Neural cell (in vitro differentiated cells): ENCODE measurements around the gene ABHD14A. TPM values are rescaled to one million over a fixed set of nuclear protein-coding genes. Genes with fewer than 3 reads are reported as not detected.

ENCODE experiments used
- H2AFZ ChIP-seq: fragments of 200-600, 300-800 bp; sonication (generic), shearing (Covaris generic); 2 replicates; pipeline ENCODE4 v1.6.0; 2014; ENCODE audit warnings: low read depth, mild to moderate bottlenecking, antibody characterized with exemption, low read length, moderate library complexity
- H3F3A ChIP-seq: fragments of 200-600 bp; shearing (Covaris generic); 2 replicates; pipeline ENCODE4 v1.6.1; 2016; ENCODE audit warnings: mild to moderate bottlenecking, moderate library complexity, mixed read lengths, antibody characterized with exemption, low read length; ENCODE audit not compliant: insufficient read depth, poor library complexity, severe bottlenecking
- H3K27ac ChIP-seq: fragments of 200-600, 300-800 bp; sonication (generic), shearing (Covaris generic); 2 replicates; pipeline ENCODE4 v1.5.1; 2014; ENCODE audit warnings: mild to moderate bottlenecking, low read length, moderate library complexity
- H3K27me3 ChIP-seq: fragments of 300-800, 200-600 bp; sonication (generic), shearing (Covaris generic); 2 replicates; pipeline ENCODE4 v1.6.0; 2014; ENCODE audit warnings: mild to moderate bottlenecking, low read depth, low read length, moderate library complexity; ENCODE audit not compliant: insufficient read depth
- H3K36me3 ChIP-seq: fragments of 300-800, 200-600 bp; sonication (generic), shearing (Covaris generic); 2 replicates; pipeline ENCODE4 v1.5.1; 2014; ENCODE audit warnings: mild to moderate bottlenecking, antibody characterized with exemption, low read length, moderate library complexity; ENCODE audit not compliant: insufficient read depth
- H3K4me2 ChIP-seq: fragments of 300-800, 200-600 bp; sonication (generic), shearing (Covaris generic); 2 replicates; pipeline ENCODE4 v1.6.0; 2014; ENCODE audit warnings: mild to moderate bottlenecking, low read length
- H3K4me3 ChIP-seq: fragments of 300-800, 200-600 bp; sonication (generic), shearing (Covaris generic); 2 replicates; pipeline ENCODE4 v1.5.1; 2014; ENCODE audit warnings: mild to moderate bottlenecking, low read length, moderate library complexity
- H3K79me2 ChIP-seq: fragments of 200-600 bp; shearing (Covaris generic); replicated peaks from 2 replicates; pipeline ENCODE4 v1.6.0; 2014; ENCODE audit warnings: mild to moderate bottlenecking, low read length, moderate library complexity; ENCODE audit not compliant: insufficient read depth
- H3K9ac ChIP-seq: fragments of 300-800, 200-600 bp; sonication (generic), shearing (Covaris generic); 2 replicates; pipeline ENCODE4 v1.6.1; 2016; ENCODE audit warnings: mild to moderate bottlenecking, low read length, mixed read lengths
- H3K9me2 ChIP-seq: fragments of 200-600 bp; shearing (Covaris generic); 2 replicates; pipeline ENCODE4 v1.6.1; 2016; ENCODE audit warnings: mild to moderate bottlenecking, low read length, mixed read lengths; ENCODE audit not compliant: insufficient read depth
- H3K9me3 ChIP-seq: fragments of 200-600, 300-800 bp; sonication (generic), shearing (Covaris generic); 2 replicates; pipeline ENCODE4 v1.6.1; 2016; ENCODE audit warnings: mild to moderate bottlenecking, mixed run types, low read length, moderate library complexity, mixed read lengths
- H4K20me1 ChIP-seq: fragments of 200-600 bp; shearing (Covaris generic); 2 replicates; pipeline ENCODE4 v1.6.1; 2016; ENCODE audit warnings: mild to moderate bottlenecking, mixed run types; ENCODE audit not compliant: insufficient read depth
- EP300 ChIP-seq: fragments of 450-650 bp; conservative IDR thresholded peaks from 2 replicates; pipeline ENCODE4 v1.6.1; 2014; ENCODE audit warnings: antibody characterized with exemption, mild to moderate bottlenecking, moderate library complexity; ENCODE audit not compliant: poor library complexity, severe bottlenecking
- EZH2 ChIP-seq: fragments of 200-600, 300-800 bp; shearing (Covaris generic), sonication (generic); IDR thresholded peaks from 2 replicates; pipeline ENCODE4 v1.6.1; 2014; ENCODE audit warnings: antibody characterized with exemption, low read length, borderline replicate concordance, mild to moderate bottlenecking; ENCODE audit not compliant: insufficient read depth, poor library complexity, severe bottlenecking
- MXI1 ChIP-seq: fragments of 450-650 bp; conservative IDR thresholded peaks from 2 replicates; pipeline ENCODE4 v1.6.1; 2014; ENCODE audit warnings: antibody characterized with exemption, mild to moderate bottlenecking; ENCODE audit not compliant: poor library complexity, severe bottlenecking
- POLR2AphosphoS5 ChIP-seq: IDR thresholded peaks from 2 replicates; pipeline ENCODE4 v1.6.1; 2012
- RAD21 ChIP-seq: fragments of 450-650 bp; conservative IDR thresholded peaks from 2 replicates; pipeline ENCODE4 v1.6.1; 2014; ENCODE audit warnings: antibody characterized with exemption, mild to moderate bottlenecking, moderate library complexity
- REST ChIP-seq: IDR thresholded peaks from 2 replicates; pipeline ENCODE4 v1.6.1; 2012; ENCODE audit warnings: borderline replicate concordance
- SMC3 ChIP-seq: fragments of 450-650 bp; conservative IDR thresholded peaks from 2 replicates; pipeline ENCODE4 v1.6.1; 2014; ENCODE audit warnings: antibody characterized with exemption, mild to moderate bottlenecking, moderate library complexity; ENCODE audit not compliant: poor library complexity
- TAF1 ChIP-seq: IDR thresholded peaks from 2 replicates; pipeline ENCODE4 v1.6.1; 2012; ENCODE audit warnings: low read depth
- polyA plus RNA-seq: library from polyadenylated mRNA; depleted of rRNA; stranded (reverse); fragments of >200 nt; gene quantifications from 2 replicates; pipeline ENCODE4 v1.2.3, GENCODE V29; 2014
- TF ChIP-seq, protein P1 (sequence below): fragments of 450-650 bp; IDR thresholded peaks from 2 replicates; pipeline ENCODE4 v1.5.1; 2014; ENCODE audit warnings: antibody characterized with exemption, mild to moderate bottlenecking, moderate library complexity; ENCODE audit not compliant: poor library complexity, severe bottlenecking

Gene ABHD14A
- polyA plus RNA-seq, 1 donor from 2014 or later, result 57.8 TPM

DNA sequence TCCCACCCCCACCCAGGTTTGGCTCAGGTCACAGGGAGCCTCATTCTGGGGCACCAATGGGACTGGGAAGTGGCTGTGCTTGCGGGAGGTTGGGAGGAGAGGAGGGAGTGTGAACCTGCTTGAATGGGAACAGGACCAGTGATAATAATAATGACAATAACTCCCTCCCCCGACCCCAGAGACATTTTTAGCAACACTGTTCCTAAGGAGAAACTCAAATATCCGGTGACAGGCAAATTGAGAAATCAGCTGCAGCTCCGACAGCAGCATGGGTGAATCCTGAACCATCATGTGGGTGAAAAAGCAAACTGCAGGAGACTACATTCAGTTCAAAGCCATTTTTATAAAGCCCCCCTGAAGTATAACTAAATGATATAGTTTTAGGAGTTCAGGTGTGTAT is 32.4 kb downstream of the ABHD14A start (continued):
- no peak for TF ChIP-seq TAF1
- no peak for TF ChIP-seq MXI1

- H3K27me3 ChIP-seq, result no peaks in the 10 kb centered on the region
- TF ChIP-seq REST (no peak), EP300 (no peak), SMC3 (no peak), RAD21 (no peak), EZH2 (no peak)
- TF ChIP-seq, protein P1, sequence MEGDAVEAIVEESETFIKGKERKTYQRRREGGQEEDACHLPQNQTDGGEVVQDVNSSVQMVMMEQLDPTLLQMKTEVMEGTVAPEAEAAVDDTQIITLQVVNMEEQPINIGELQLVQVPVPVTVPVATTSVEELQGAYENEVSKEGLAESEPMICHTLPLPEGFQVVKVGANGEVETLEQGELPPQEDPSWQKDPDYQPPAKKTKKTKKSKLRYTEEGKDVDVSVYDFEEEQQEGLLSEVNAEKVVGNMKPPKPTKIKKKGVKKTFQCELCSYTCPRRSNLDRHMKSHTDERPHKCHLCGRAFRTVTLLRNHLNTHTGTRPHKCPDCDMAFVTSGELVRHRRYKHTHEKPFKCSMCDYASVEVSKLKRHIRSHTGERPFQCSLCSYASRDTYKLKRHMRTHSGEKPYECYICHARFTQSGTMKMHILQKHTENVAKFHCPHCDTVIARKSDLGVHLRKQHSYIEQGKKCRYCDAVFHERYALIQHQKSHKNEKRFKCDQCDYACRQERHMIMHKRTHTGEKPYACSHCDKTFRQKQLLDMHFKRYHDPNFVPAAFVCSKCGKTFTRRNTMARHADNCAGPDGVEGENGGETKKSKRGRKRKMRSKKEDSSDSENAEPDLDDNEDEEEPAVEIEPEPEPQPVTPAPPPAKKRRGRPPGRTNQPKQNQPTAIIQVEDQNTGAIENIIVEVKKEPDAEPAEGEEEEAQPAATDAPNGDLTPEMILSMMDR, result no peak
- H4K20me1 ChIP-seq, result no peaks in the 10 kb centered on the region
- H3K4me3 ChIP-seq, result no peak overlapping the region
- H3K9ac ChIP-seq, result no peak overlapping the region
- no peak overlapping the region for H3K4me2 ChIP-seq
- H3K9me3 ChIP-seq, result no peaks in the 10 kb centered on the region
- H3F3A ChIP-seq, result no peaks in the 10 kb centered on the region
- no peak overlapping the region for H3K27ac ChIP-seq
- no peaks in the 10 kb centered on the region for H3K36me3 ChIP-seq
- H3K79me2 ChIP-seq, result no peaks in the 10 kb centered on the region
- no peak overlapping the region for H2AFZ ChIP-seq
- H3K9me2 ChIP-seq, result no peaks in the 10 kb centered on the region
Observed at GRCh38 chr3:52010431-52010830, 35.6 kb downstream of the ABHD14A start.

DNA sequence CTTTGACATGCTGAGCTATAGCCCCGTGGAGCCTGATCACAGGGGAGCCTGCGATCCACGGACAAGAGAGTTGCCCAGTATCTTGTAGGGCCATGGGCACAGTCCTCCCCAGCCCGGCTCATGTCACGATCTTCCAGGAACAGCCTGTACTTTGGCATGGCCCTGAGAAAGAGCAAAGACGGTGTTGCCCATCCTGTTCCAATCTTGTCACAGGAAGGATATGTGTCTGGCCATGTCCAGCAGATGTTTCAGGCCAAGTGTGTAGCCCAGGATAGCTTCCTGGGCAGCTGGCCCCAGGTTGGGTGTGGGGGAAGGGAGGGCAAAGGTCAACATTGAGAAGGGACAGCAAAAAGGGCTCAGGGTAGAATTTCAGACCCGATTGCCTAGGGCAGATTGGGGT is 37.8 kb downstream of the ABHD14A start:
- H3K27me3 ChIP-seq, result no peaks in the 10 kb centered on the region
- no peak overlapping the region for H3K27ac ChIP-seq
- TF ChIP-seq POLR2AphosphoS5, result no peak
- no peak for TF ChIP-seq MXI1
- TF ChIP-seq TAF1, result no peak
- no peak for TF ChIP-seq EP300
- TF ChIP-seq RAD21, result no peak
- TF ChIP-seq SMC3, result no peak
- TF ChIP-seq EZH2, result no peak
- TF ChIP-seq REST, result no peak
- TF ChIP-seq, protein P1, result no peak
- H3K79me2 ChIP-seq, result no peaks in the 10 kb centered on the region
- H3K9me3 ChIP-seq, result no peaks in the 10 kb centered on the region
- H3K4me2 ChIP-seq, result no peak overlapping the region
- H3K36me3 ChIP-seq, result no peaks in the 10 kb centered on the region
- H3F3A ChIP-seq, result no peaks in the 10 kb centered on the region
- no peaks in the 10 kb centered on the region for H3K9me2 ChIP-seq
- no peaks in the 10 kb centered on the region for H4K20me1 ChIP-seq
- no peak overlapping the region for H3K4me3 ChIP-seq
- no peak overlapping the region for H2AFZ ChIP-seq
- no peak overlapping the region for H3K9ac ChIP-seq
